GM18873 (cell line): Measurements from ENCODE around the gene OBSCN.

Experiments used
- ATAC-seq: cut with Tn5 transposase; IDR thresholded peaks from one replicate; pipeline ENCODE4 v1.9.1; 2021; ENCODE audit warnings: mild to moderate bottlenecking, moderate library complexity, moderate number of reproducible peaks; ENCODE audit not compliant: unreplicated experiment, low FRiP score

OBSCN gene

DNA sequence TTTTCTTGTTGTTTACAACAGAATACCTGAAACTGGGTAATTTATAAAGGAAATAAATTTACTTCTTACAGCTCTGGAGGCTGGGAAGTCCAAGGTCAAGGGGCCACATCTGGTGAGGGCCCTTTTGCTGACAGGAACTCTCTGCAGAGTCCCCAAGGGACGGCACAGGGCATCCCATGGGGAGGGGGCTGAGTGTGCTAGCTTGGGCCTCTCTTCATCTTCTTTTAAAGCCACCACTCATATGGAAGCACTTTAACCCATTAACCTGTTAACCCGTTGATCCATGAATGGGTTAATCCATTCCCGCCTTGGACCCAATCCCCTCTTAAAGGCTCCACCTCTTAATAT, 76.3 kb downstream of the OBSCN start:
- ATAC-seq = no peak

DNA sequence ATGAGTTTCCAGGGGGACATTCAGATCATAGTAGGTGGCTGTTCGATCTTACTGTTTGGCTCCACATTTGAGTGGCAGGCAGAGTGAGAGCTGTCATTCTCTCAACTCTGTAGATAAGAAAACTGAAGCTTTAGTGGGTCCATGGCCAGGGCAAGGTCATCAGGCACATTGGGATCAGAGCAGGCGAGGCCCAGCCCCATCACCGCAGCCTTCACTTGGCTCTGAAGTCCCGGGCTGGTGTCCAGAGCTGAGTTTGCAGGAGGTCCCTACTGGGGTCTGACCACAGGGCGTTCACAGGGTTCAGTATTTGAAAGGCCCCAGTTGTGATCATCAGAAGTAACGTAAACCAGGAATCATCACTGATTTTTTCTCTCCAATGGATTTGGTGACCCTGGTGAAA, 76.7 kb downstream of the OBSCN start:
- ATAC-seq = no peak

DNA sequence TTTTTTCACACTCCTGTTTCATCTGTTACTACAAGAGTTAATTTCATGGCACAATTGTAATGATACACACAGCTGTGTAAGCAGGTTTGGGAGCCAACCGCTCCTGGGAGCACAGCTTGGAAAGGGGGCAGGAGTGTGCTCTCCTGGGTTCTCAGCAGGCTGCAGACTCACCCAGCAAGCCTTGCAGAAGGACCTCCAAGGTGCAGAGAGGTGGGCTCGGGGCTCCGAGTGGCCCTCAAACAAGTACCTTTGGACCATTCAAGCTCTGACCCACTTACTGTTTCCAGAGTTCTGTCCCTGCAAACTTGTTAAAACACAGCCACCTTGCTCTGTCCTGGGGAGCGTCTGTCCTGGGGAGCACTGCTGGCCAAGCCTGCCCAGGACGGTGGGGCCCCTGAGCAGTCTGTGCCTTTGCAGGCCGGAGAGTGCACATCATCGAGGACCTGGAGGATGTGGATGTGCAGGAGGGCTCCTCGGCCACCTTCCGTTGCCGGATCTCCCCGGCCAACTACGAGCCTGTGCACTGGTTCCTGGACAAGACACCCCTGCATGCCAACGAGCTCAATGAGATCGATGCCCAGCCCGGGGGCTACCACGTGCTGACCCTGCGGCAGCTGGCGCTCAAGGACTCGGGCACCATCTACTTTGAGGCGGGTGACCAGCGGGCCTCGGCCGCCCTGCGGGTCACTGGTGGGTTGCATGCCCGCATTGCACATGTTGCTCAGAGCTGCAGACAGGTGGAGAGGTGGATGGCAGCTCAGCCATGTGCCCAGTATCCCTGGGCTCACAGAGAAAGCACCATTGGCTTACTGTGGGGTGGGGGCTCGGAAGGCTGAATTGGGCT, 78.0 kb downstream of the OBSCN start:
- ATAC-seq = no peak

DNA sequence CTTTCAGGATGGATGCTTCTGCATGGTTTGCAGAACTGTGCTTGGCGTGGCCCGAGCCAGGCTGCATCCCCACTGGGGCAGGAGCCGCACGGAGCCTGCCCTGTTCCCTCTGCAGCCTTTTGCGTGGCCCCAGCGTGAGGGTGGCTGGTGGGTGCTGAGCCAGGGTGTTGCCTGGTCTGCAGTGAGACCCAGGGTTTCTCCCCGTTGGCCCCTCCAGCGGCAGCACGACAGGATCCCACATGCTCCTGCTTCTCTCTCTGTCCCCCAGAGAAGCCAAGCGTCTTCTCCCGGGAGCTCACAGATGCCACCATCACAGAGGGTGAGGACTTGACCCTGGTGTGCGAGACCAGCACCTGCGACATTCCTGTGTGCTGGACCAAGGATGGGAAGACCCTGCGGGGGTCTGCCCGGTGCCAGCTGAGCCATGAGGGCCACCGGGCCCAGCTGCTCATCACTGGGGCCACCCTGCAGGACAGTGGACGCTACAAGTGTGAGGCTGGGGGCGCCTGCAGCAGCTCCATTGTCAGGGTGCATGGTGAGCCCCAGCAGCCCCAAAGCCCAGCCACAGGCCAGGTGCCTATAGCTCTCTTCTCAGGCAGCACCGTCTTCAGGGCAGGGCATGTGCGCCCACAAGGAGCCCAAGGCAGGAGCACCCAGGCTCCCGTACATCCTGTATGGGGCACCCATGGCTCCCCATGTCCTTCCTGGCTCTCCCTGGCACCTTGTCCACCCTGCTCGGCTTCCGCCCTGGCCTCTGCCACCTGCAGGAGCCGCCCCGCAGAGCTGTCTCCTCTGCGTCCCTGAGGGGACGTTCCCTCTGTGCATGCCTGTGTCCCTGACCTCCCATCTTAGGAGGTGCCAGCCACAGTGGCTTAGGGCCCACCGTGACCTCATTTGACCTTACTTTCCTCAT, 78.9 kb downstream of the OBSCN start:
- ATAC-seq = no peak

DNA sequence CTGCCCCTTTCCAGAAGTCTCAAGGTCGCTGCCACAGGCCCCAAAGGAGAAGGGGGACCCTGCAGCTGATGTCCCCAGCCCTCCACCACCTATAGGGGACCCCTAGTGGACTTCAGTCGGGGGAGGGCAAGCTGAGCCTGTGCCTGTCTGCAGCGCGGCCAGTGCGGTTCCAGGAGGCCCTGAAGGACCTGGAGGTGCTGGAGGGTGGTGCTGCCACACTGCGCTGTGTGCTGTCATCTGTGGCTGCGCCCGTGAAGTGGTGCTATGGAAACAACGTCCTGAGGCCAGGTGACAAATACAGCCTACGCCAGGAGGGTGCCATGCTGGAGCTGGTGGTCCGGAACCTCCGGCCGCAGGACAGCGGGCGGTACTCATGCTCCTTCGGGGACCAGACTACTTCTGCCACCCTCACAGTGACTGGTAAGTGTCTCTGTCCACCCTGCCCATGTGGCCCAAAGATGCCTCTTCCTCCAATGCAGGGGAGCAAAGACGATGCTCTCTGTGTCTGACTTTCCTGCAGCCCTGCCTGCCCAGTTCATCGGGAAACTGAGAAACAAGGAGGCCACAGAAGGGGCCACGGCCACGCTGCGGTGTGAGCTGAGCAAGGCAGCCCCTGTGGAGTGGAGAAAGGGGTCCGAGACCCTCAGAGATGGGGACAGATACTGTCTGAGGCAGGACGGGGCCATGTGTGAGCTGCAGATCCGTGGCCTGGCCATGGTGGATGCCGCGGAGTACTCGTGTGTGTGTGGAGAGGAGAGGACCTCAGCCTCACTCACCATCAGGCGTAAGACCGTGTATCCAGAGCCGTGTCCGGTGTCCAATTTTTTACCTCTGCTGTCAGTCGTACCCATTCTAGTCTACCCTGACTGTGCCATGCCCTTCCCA, 79.9 kb downstream of the OBSCN start:
- ATAC-seq = no peak

DNA sequence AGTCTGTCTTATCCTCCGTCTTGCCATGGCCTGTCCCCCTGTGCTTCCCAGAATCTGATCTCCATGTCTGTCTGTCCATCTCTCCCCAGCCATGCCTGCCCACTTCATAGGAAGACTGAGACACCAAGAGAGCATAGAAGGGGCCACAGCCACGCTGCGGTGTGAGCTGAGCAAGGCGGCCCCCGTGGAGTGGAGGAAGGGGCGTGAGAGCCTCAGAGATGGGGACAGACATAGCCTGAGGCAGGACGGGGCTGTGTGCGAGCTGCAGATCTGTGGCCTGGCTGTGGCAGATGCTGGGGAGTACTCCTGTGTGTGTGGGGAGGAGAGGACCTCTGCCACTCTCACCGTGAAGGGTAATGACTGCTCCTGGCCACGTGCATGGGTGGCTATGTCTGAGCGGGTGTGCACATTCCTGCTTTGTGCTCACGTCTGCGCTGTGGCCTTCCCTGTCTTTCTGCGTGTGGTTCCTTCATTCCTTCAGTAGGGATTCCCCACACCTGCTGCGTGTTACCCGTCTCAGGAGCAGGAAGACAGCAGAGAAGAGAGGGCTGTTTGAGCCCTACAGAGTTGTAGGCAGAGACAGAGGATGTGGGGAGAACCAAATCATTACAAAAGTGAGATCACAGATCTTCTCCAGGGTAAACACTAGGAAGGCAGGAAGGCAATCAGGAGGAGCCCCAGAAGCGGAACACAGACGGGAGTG, 80.8 kb downstream of the OBSCN start:
- ATAC-seq = no peak

DNA sequence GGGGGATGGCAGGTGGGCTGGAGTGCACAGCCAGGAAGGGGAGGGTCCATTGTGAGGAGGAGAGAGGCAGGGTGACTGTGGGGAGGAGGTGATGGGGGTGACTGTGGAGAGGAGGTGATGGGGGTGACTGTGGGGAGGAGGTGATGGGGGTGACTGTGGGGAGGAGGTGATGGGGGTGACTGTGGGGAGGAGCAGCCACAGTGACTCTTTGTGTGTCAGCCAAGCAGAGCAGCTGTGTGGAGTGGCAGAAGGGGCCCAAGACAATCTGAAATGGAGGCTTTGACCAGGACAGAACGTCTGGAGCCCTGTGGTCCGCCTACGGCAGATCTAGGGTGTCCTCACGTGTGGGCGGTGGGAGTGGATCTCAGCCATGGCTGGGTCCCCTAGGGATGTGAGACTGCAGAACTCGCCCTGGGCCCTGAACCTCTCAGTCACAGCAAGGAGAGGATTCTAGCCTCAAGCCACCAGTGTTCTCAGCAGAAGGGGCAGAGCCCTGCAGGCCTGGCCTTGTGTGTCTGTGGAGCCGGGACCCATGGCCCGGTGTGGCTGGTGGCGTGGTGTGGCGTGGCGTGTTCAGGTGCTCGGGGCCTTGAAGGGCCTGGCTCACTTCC, 81.5 kb downstream of the OBSCN start:
- no peak for ATAC-seq

DNA sequence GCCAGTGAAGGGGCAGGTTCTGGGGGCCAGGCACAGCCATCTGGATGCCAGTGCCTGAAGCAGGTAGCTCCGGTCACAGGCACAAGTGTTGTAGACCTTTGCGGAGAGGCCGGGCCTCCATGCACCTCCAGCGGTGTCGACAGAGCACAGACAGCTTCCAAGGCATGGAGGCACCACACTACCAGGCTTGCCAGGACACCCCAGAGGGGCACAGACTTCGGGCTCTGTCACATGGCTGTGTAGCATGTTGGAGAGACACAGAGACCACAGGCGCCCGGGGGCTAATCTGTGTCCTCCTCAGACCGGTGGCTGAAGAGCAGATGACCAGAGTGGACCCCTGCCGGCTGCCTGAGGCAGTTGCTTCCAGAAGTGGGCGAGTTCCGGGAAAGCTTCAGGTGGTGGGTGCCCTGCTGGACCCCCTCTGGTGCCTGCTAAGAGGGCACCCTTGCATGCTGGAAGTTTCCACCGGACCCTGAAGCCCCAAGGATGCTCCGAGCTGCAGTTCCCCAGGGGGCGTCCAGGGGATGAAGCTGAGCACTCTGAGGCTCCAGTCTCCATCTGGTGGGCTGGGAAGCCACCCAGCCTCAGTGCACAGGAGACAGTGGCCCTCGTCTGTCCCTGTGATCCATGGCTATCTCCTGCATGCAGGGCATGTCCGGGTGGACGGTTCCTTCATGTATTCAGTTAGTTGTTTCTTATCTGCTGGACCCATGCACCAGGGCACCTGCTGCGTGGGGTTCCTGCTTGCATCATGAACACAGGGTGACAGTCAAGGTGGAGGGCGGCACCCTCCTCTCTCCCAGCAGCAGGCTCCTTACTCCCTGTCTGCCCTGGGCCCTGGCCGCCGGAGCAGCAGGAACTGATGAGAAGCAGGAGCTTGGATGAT, 82.4 kb downstream of the OBSCN start:
- no peak for ATAC-seq

DNA sequence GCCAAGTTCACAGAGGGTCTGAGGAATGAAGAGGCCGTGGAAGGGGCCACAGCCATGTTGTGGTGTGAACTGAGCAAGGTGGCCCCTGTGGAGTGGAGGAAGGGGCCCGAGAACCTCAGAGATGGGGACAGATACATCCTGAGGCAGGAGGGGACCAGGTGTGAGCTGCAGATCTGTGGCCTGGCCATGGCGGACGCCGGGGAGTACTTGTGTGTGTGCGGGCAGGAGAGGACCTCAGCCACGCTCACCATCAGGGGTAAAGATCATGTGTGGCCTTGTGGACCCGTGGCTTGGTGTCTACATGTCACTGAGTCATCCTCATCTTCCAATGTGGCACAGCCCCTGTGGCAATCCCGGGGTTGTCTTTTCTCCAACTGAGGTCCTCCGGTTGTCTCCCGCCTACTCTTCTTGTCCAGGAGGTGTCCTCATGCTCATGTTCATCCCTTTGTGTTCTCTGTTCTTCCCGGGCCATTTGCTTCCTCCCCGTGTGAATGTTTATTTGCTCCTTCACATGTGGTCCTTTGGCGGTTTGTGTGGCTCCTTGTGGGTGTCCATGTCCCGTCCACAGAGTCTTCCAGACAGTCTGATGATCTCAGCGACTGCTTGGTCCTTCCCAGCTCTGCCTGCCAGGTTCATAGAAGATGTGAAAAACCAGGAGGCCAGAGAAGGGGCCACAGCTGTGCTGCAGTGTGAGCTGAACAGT, 84.2 kb downstream of the OBSCN start:
- ATAC-seq = no peak

DNA sequence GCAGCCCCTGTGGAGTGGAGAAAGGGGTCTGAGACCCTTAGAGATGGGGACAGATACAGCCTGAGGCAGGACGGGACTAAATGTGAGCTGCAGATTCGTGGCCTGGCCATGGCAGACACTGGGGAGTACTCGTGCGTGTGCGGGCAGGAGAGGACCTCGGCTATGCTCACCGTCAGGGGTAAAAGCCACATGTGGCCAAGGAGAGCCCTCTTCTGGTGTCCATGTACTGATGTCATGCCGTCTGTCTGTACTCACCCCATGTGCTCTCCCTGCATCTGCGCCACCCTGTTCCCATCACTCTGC, 84.7 kb downstream of the OBSCN start:
- no peak for ATAC-seq

DNA sequence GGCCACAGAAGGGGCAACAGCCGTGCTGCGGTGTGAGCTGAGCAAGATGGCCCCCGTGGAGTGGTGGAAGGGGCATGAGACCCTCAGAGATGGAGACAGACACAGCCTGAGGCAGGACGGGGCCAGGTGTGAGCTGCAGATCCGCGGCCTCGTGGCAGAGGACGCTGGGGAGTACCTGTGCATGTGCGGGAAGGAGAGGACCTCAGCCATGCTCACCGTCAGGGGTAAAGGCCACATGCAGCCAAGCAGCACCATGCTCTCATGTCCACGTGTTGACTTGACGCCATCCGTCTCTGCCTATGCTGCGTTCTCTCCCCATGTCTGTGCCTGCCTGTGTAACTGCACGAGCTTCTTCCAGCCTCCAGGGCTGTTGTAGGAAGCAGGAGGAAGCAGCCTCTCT, 85.5 kb downstream of the OBSCN start:
- no peak for ATAC-seq

DNA sequence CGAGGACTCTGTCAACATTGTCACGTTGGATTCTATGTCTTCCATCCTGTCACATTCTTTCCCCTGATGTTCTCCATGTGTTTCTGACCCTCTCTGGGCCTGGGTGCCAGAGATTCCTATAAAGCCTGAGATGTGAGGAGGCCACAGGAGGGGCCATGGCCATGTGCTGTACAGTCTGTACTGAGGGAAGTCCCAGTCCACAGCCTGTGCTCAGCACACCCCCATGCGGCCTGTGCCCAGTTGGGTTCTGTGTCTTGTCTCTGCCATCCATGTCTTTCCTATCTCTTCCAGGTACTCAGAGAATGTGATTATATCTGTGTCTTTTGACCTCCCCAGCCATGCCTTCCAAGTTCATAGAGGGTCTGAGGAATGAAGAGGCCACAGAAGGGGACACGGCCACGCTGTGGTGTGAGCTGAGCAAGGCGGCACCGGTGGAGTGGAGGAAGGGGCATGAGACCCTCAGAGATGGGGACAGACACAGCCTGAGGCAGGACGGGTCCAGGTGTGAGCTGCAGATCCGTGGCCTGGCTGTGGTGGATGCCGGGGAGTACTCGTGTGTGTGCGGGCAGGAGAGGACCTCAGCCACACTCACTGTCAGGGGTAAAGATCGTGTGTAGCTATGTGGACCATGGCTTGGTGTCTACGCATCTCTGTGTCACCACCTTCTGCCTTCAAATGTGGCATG, 86.1 kb downstream of the OBSCN start:
- ATAC-seq = no peak

DNA sequence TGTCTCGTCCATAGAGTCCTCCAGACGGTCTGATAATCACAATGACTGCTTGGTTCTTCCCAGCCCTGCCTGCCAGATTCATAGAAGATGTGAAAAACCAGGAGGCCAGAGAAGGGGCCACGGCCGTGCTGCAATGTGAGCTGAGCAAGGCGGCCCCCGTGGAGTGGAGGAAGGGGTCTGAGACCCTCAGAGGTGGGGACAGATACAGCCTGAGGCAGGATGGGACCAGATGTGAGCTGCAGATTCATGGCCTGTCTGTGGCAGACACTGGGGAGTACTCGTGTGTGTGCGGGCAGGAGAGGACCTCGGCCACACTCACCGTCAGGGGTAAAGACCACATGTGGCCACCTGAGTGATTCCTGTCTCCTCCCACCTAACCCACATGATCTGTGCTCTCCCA, 86.9 kb downstream of the OBSCN start:
- ATAC-seq = no peak

DNA sequence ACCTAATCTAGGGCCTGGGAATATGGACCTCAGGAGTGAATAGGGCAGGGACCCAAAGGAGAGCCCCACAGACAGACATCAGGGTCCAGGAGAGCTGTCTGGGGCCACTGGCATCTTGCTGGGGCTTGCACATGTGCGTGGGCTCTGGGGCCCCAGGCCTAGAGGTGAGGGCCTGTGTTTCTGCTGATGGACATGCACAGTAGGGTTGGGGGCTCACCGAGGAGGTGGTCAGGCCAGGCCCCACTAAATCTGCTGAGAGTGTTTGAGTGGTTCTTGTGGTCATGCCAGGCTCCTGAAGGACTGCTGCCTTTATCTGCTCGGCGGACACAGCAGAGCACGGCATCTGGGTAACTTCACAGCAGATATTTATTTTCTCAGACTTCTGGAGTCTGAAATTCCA, 87.4 kb downstream of the OBSCN start:
- ATAC-seq = no peak

DNA sequence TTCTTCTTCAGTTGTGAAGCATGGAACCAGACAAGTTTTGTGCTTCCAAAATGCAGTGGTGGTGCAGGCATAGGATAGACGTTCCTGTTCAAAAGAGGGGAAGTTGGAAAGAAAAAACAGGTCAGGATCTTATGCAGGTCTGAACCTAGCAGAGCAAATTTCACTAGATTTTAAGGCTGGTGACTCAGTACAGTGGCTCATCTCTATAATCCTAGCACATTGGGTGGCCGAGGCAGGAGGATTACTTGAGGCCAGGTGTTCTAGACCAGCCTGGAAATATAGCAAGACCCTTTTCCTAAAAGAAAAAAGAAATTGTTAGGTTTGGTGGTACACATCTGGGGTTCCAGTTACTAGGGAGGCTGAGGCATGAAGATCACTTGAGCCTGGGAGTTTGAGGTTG, 88.1 kb downstream of the OBSCN start:
- no peak for ATAC-seq

DNA sequence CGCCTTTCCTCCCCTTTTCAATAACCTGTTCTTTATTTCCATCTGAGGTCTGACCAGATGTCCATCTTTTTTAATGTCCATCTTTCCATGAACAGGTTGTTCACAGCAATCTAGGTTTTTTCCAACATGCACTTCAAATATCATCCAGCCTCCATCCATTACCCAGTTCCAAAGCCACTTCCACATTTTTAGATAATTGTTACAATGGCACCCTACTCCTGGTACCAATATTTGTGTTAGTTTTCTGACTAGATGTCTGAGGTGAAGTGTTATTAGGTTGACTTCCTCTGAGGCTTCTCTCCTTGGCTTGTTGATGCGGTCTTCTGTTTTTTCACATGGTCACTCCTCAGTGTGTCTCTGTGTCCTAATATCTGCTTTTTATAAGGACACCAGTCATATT, 89.4 kb downstream of the OBSCN start:
- ATAC-seq = no peak

DNA sequence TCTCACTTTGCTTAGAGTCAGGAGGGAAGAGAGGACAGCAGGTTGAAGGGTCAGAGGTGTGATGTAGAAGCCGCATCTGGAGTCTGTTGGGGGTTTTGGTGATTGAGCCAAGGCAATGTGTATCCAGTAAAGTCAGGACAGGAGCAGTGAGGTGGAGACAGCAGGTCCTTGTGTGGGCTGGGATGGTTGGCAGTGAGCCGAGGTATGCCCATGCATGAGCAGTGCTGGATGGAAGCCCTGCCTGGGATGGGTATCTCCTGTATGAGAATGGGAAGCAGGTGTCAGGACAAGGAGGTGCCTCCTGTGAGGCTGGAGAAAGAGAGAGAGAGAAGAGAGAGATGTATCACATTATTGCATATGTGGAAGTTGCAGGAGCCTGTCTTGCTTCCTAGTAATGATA, 90.0 kb downstream of the OBSCN start:
- no peak for ATAC-seq

DNA sequence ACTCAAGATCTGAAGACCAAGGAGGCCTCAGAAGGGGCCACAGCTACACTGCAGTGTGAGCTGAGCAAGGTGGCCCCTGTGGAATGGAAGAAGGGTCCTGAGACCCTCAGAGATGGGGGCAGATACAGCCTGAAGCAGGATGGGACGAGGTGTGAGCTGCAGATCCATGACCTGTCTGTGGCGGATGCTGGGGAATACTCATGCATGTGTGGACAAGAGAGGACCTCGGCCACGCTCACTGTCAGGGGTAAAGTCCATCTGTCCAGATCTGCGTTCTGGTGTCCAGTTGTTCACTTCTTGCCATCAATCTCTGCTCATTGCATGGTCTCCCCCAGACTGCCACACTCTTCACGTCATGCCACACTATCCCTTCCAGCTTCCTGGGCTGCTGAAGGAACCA, 90.6 kb downstream of the OBSCN start:
- ATAC-seq = no peak
